ENCODE results near the gene NBEAL2.
A peak's percentile ranks its signal among the peaks of the same experiment; 100 is the strongest.

NBEAL2 gene

DNA sequence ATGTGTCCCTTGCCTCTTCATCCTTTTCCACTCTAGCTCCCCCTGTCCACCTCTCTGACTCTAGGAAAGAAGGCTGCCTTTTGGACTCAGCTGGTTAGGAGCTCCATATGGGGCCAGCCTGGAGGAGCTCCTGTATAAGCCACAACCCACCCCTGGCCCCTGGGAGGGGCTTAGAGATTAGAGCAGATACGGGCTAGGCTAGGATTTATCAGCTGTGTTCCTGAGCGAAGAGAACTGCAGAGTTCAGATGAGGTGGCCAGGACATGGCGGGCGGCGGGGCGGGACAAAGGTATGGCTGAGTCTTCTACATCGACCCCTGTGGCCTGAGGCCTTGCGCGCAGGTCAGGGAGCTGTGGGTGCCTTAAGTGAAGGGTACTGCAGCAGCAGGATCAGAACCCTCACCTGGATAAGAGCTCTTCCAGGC lies 7.9 kb downstream of the NBEAL2 start:
- no peak for DNase-seq

DNA sequence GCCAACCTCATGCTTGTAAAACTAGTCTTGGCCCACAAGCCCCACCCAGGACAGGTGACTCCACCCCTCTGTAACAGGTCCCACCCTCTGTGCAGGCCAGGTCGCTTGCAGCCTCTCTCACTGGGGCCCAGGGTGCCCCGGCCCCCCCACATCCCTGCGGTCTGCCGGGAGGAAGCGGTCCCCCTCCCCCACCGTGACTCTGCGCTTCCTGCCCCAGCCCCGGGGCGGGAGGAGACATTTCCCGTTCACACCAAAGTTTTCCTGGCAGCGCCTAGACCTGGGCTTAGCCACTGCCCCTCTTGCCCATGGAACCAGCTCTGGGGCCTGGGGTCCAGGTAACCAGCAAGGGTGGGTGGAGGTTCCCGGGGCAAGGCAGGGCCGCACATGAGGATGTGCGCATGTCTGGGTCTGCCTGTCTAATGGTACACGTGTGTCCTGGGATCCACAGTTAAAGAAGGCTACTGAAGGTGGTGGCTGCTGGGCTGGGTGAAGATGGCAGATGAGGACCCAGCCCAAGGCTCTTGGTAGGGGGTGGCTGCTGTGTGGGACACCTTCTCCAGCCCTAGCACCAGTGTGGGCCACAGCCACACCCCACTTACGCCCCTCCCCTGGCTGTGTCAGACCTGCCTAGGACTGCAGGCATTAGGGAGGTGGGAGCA lies 8.4 kb downstream of the NBEAL2 start:
- DNase-seq = peak; percentile 95

DNA sequence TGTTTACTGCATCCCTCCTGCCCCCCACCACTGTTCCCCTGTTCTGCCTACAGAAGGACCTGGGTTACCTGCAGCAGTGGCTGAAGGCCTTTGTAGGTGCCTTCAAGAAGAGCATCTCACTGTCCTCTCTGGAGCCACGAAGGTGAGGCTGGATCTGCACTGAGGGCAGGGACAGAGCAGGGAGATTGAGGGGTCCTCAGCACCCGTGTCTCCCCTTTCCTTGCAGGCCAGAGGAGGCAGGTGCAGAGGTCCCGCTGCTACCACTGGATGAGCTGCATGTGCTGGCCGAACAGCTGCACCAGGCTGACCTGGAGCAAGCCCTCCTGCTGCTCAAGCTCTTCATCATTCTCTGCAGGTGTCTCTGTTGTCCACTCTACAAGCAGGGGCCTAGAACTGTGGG lies 9.2 kb downstream of the NBEAL2 start:
- DNase-seq = no peak

DNA sequence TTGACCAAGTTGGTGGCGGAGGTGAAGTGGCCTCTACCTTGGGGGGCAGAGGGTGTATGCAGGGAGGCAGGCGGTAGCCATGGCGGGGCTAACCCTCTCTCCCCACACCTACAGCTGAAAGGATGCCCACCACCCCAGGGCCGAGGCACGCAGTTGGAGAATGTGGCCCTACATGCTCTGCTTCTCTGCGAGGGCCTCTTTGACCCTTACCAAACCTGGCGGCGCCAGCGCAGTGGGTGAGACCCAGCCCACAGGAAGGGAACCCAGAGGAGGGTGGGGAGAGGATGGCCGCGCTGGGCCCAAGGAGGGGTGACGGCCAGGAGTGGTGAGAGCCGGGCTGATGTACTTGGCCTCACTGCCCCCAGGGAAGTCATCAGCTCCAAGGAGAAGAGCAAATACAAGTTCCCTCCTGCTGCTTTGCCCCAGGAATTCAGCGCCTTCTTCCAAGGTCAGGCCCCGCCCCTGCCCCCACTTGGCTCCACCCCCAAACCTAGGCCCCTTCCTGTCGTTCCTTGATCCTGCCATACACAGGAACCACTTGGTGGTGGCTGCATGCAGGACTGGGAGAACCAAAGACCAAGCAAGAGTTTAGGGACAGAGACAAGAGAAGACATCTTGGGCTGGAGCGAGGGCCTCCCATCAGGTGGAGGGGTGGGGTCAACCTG lies 9.8 kb downstream of the NBEAL2 start:
- no peak for DNase-seq

DNA sequence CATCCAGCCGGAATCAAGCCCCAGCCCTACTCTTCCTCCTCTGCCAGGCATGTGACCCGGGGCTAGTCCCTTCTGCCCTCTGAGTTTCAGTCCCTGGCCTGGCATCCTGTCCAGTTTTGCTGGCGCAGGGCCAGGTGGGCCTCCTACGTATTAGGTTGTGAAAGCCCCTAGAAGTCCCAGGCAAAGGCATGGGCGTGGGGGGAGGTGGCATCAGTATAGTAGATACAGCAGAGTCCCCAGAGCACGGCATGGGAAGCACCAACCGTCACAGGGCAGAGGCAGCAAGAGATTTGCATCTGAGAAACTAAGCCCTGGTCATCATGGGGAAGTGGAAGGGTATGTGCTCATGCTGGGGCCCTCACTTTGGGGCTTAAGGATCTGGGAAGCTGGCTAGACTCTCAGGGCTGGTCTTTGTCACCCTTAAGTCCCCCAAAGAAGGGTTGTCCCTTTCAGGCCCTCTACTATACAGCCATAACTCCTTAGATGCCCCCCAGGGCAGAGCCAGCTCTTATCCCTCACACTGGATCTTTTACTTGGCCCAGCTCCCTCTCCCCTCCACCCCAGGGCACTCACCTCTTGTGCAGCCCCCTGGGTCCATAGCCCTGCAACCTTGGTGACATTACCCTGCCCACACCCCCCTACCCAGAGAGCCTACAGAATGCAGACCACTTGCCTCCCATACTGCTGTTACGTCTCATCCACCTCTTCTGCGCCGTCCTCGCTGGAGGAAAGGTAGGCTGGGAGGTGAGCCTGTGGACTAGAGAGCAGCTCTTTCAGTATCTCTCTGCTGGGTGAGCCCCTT lies 11.3 kb downstream of the NBEAL2 start:
- no peak for DNase-seq

DNA sequence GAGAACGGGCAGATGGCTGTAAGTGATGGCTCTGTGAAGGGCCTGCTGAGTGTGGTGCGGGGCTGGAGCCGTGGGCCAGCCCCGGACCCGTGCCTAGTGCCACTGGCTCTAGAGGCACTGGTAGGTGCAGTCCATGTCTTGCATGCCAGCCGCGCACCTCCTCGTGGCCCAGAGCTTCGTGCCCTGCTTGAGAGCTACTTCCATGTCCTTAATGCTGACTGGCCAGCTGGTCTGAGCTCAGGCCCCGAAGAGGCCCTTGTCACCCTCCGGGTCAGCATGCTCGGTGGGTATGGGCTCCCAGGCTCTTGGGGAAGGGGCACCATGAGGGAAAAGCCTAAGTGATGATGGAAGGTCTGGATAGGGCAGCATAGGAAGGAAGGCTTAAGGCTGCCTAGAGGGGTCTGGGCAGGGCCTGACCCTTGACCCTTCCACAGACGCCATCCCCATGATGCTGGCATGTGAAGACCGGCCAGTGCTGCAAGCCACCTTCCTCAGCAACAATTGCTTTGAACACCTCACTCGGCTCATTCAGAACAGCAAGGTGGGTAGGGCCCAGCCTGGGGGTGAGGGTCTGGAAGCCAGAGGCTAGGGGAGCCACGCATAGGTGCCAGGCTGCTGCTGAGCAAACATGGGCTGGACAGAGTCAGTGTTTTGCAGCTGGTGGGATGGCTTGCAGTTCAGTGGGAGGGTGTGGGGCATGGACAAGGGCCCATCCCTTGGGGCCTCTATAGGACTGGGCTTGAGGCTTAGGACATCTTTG lies 12.1 kb downstream of the NBEAL2 start:
- no peak for DNase-seq

DNA sequence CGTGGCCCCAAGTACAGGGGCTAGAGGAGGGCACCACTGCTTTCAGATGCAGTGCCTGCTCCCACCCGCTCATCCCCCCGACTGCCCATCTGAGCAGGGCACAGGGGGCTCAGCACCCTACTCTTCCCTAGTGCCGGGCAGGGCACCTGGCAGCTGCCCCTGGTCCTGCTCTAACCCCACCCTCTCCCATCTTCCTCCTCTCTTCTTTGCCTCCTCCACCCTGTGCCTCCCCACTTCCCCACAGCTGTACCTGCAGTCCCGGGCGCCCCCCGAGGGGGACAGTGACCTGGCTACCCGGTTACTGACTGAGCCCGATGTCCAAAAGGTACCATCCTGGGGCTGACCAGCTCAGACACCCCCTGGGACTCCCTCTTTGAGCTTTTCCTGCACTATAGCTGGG lies 12.8 kb downstream of the NBEAL2 start:
- DNase-seq = no peak

DNA sequence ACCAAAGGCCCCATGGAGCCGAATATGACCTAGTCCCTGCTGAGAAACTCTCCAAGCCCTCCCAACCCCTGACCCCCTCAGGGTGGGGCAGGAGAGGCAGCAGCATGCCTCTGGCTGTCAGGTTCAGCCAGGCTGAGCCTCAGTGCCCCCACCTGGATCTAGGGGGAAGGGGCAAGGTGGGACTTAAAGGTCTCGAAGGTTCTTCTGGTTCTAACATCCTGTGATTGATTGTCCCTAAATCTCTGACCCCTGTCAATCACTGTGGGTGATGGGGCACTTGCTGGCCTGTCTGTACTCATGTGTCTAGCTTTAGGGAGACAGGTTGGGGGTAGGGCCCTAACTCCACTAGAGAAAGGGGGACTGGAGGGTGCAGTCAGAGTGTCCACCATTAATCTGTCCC lies 13.8 kb downstream of the NBEAL2 start:
- no peak for DNase-seq

DNA sequence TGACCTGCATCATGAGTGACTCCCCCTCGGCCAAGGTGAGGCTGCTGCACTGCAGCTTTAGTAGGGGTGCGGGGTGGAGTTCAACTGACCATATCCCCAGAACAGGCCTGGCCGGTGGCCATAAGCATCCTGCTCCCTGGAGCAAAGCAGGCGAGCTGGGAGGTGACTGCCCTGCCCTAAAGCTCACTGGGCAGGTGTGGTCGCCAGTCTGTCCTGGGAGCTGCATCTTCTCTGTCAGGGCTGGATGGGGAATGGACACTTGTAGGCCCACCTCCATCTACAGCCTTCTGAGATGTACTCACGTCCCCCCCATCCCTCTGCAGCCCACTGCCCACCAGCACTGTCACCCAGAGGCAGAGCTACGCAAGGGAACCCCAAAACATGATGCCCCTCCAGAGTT lies 14.5 kb downstream of the NBEAL2 start:
- no peak for DNase-seq

DNA sequence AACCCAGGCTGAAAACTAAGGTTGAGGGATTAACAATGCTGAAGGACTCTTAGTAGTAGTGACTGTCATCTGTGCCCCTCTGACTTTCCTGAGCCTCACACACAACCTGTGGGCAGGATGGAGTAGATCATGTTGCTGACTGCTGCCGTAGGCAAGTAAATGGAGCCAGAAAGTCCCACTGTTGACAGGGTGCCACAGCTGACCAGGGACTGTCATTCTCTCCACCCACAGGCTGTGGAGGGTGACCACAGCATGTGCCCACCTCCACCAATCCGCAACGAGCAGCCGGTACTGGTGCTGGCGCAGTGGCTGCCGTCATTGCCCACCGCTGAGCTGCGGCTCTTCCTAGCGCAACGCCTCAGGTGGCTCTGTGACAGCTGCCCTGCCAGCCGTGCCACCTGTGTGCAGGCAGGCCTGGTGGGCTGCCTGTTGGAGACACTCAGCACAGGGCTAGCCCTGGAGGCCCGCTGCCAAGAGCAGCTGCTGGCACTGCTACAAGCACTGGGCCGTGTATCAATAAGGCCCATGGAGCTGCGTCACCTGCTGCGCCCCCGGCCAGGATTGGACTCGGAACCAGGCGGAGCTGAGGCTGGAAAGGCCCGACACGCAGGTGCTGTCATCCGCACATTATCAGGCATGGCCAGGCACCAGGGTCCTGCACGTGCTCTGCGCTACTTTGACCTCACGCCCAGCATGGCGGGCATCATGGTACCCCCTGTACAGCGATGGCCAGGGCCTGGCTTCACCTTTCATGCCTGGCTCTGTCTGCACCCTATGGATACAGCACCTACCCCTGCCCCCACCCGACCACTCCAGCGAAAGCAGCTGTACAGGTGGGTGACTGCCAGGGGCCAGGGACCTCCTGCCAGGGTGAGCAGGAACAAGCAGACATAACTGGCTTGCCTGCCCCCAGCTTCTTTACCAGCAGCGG lies 15.6 kb downstream of the NBEAL2 start:
- no peak for DNase-seq

DNA sequence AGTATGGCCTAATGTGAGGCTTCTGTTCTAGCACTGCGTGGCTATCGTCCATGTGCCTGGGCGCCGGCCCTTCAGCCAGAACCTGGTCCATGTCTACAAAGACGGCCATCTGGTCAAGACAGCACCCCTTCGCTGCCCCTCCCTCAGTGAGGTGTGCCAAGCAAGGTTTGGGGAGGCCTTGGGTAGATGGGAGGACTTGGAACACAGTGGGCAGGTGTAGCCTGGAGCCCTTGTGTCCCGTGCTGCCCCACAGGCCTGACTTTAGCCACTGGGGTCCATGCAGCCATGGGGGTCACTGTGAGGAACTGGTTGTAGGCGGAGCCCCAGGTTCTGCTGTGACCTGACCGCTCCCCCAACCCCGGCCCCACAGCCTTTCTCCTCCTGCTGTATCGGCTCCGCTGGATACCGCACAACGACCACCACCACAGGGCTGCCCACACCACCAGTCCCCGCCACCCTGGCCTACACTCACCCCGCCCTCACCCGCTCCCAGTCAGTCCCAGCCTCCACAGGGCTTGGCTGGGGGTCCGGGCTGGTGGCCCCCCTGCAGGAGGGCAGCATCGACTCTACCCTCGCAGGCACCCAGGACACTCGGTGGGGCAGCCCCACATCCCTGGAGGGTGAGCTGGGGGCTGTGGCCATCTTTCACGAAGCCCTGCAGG lies 16.6 kb downstream of the NBEAL2 start:
- DNase-seq = no peak

DNA sequence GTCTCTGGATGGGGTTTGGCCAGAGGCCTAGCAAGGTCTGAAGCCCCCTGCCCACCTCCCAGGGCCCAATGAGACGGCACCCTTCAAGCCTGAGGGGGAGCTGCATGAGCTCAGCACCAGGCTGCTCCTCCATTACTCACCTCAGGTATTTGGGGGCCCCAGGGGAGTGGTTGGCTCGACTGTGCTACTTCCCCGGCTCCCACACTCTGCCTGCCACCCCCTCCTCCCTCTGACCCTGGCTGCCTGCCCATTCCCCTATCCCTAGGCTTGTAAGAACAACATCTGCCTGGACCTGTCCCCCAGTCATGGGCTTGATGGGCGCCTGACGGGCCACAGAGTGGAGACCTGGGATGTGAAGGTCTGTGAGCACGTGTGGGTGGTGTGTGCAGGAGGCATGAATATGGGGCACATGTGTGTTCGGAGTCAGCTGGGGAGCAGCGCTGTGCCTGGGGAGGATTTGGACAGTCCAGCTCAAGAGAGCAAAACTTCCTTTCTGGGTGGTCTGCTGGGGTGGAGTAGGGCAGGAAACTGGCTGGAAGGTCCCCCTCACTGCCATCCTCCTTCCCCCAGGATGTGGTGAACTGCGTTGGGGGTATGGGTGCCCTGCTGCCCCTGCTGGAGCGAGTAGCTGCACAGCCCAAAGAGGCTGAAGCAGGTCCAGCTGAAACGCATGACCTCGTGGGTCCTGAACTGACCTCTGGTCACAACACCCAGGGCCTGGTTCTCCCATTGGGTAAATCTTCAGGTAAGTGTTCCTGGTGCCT lies 17.4 kb downstream of the NBEAL2 start:
- DNase-seq = no peak

DNA sequence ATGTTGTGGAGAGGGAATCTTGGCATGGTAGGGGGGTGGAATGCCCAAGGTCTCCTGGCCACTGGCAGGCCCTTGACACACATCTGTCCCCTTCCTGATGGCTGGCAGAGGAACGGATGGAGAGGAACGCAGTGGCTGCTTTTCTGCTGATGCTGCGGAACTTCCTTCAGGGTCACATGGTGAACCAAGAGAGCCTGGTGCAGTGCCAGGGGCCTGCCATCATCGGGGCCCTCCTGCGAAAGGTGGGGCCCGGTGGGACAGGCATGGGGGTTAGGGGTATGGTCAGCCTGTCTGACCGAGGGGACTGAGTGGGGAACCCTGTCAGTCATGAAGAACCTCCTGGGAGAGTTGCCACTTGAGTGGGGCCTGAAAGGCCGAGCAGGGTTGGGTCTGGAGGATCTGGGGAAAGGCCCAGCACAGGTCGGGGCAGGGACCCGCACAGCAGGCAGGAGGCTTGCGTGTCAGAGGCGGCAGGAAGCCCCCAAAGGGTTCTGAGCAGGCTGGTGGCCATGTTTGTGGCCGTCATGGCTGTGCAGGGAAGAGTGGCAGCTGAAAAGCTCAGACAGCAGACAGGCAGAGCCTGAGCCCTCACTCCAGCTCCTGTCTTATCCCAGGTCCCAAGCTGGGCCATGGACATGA lies 18.1 kb downstream of the NBEAL2 start:
- no peak for DNase-seq

DNA sequence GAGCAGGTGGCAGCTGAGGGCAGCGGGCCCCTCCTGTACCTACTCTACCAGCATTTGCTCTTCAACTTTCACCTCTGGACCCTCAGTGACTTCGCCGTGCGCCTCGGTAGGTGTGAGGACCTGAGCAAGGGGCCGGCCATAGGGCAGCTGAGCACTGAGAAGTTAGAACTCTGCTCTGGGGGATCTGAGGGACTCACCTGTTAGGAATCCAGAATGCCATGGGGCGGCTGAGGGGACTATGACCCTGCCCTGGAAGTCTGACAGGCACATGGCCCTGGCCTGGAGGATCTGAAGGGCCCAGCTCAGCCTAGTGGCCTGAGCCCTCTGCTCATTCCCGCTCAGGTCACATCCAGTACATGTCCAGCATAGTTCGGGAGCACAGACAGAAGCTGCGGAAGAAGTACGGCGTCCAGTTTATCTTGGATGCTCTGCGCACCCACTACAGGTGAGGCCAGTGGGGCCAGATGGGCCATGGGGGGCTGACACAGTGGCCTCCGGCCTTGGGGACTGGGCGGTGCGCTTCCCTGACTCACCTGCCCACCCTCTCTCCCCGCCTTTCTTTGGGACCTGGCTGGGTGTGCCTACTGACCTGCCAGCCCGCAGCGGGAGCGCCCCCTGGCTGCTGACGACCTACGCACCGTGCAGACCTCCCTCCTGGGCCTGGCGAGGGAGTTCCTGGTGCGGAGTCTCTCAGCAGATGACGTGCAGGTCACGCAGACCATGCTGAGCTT lies 18.8 kb downstream of the NBEAL2 start:
- DNase-seq = peak; percentile 72

DNA sequence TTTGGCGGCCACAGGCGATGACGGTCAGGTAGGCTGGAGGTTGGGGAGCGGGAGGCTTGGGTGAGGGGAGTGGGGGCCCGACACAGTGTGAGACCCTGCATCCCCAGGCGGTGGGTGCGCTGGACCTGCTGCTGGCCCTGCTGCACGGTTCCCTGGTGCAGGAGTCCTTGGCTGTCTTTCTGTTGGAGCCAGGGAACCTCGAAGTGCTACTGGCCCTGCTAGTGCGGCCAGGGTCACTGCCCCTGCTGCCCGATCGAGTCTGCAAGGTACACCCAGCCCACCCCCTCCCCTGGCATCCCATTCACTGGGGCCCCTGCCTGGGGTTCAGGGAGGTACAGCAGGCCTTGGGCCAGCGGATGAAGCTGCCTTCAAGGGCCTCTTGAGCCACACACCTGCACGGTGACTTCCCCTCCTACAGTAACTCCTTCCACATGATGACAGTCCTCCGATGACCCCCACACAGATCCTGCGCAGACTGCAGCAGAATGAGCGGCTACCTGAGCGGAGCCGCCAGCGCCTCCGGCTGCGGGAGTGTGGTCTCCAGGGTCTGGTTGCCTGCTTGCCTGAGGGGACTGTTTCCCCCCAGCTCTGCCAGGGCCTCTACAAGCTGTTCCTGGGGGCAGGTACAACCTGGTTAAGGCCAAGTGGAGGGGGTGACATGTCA lies 19.5 kb downstream of the NBEAL2 start:
- DNase-seq = no peak

DNA sequence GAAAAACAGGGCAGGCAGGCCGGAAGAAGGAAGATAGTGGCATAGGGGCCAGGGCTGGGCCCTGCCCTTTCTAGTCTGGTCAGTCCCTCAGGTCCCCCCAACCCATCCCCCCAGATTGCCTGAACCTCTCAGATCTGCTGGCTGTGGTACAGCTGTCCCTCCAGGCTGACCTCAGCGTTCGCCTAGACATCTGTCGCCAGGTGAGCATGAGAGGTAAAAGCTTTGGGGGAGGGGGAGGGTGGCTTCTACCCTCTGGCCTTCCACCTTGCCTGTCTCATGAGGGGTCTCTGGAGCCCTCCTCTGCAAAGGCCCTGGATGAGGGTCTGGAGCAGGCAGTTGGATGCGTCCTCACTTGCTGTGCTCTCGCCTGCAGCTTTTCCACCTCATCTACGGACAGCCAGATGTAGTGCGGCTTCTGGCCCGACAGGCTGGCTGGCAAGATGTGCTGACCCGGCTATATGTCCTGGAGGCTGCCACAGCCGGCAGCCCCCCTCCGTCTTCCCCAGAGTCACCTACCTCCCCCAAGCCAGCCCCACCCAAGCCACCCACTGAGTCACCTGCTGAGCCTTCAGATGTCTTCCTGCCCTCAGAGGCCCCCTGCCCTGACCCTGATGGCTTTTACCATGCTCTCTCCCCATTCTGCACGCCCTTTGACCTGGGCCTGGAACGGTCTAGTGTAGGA lies 20.2 kb downstream of the NBEAL2 start:
- DNase-seq = no peak

DNA sequence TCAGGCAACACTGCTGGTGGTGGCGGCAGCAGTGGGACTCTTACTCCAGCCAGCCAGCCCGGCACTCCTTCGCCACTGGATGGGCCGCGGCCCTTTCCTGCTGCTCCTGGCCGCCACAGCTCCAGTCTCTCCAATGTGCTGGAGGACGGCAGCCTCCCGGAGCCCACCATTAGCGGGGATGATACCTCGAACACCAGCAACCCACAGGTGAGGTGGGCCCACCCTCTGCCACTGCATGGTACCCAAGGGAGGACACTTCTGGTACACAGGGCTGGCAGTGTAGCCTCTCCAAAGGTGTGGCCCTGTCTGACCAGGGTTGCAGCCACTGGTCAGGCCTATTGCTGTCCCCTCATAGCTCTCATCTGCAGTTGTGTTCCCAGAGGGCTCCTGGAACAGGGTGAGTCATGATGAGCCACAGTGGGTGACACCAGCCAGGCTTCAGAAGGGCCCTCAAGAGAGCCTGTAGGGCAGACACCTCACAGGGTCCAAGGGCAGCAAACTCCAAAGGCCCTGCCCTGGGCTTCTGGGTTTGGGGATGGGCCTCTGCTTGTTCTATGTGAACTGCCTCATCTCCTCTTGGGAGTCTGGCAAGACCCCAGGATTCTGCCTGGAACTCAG lies 20.8 kb downstream of the NBEAL2 start:
- no peak for DNase-seq
